Caco-2 (cell line): ENCODE data around the gene PMM2. TPM values are rescaled to one million over a fixed set of nuclear protein-coding genes. Genes with fewer than 3 reads are reported as not detected.
A peak's percentile ranks its signal among the peaks of the same experiment; 100 is the strongest.

Experiments
- BruUV-seq: library from RNA; stranded (reverse); fragments of 400-500 nt; replicated peaks from 2 replicates; lab custom pipeline; 2021; lab: Mats Ljungman, UMichigan
- CTCF ChIA-PET: fragments of 300-600 bp; sonication (Branson Sonifier 250); formaldehyde crosslinking; loops from one replicate; lab custom pipeline; 2022; ENCODE audit warnings: antibody characterized with exemption; lab: Charles Lee
- POLR2A ChIA-PET: fragments of 300-600 bp; sonication (Branson Sonifier 250); formaldehyde crosslinking; loops from one replicate; lab custom pipeline; 2022; ENCODE audit warnings: antibody characterized with exemption; lab: Charles Lee
- DNase-seq, 2 experiments: peaks; one replicate each; pipeline versions ENCODE4 v3.0.0 to v3.0.0-alpha.2; 2020 to 2022
- H3K27me3 ChIP-seq: replicated peaks from 2 replicates; pipeline ENCODE4 v1.6.0; 2011; ENCODE audit warnings: low read length; ENCODE audit not compliant: control insufficient read depth, insufficient read depth
- H3K36me3 ChIP-seq: 2 replicates; pipeline ENCODE4 v1.5.1; 2011; ENCODE audit warnings: low read length; ENCODE audit not compliant: control insufficient read depth, insufficient read depth
- H3K4me1 ChIP-seq: fragments of 250-450 bp; sonication (Bioruptor Pico); 2 replicates; pipeline ENCODE4 v1.5.1; 2020; ENCODE audit warnings: mild to moderate bottlenecking
- H3K4me3 ChIP-seq: 2 replicates; pipeline ENCODE4 v1.5.1; 2011; ENCODE audit warnings: low read depth, mild to moderate bottlenecking, control low read depth, low read length
- H3K9me3 ChIP-seq: fragments of 250-450 bp; sonication (Bioruptor Pico); 2 replicates; pipeline ENCODE4 v1.5.1; 2020; ENCODE audit warnings: mild to moderate bottlenecking, moderate library complexity
- H3K27ac Mint-ChIP-seq: one replicate; pipeline ENCODE4 v1.8.0; 2022; ENCODE audit warnings: mixed read lengths; ENCODE audit not compliant: unreplicated experiment
- H3K27me3 Mint-ChIP-seq: one replicate; pipeline ENCODE4 v1.8.0; 2022; ENCODE audit warnings: mixed read lengths; ENCODE audit not compliant: insufficient read depth, unreplicated experiment
- H3K36me3 Mint-ChIP-seq: one replicate; pipeline ENCODE4 v1.8.0; 2022; ENCODE audit warnings: mild to moderate bottlenecking, mixed read lengths; ENCODE audit not compliant: insufficient read depth, unreplicated experiment
- H3K4me1 Mint-ChIP-seq: one replicate; pipeline ENCODE4 v1.8.0; 2022; ENCODE audit warnings: low read depth, mixed read lengths; ENCODE audit not compliant: unreplicated experiment
- H3K4me3 Mint-ChIP-seq: one replicate; pipeline ENCODE4 v1.8.0; 2022; ENCODE audit warnings: mild to moderate bottlenecking, moderate library complexity, mixed read lengths; ENCODE audit not compliant: unreplicated experiment
- H3K9me3 Mint-ChIP-seq: one replicate; pipeline ENCODE4 v1.8.0; 2022; ENCODE audit warnings: mixed read lengths; ENCODE audit not compliant: unreplicated experiment
- intact Hi-C: fragments of 100-400 bp; cut with micrococcal nuclease; formaldehyde crosslinking; loops from one replicate; pipeline ENCODE4 v1.10.0; 2022; ENCODE audit not compliant: unreplicated experiment
- total RNA-seq: library from RNA; stranded (reverse); gene quantifications from 2 replicates; pipeline ENCODE4 v1.2.3, GENCODE V29; 2022
- TF ChIP-seq, protein P1 (sequence below), 2 experiments: fragments of 200-600 bp in 1 of 2; IDR thresholded peaks; 1 replicate in 1 of 2; 2 replicates in 1 of 2; pipeline versions ENCODE4 v1.5.1 to v1.8.0; 2011 to 2022; ENCODE audit warnings: antibody characterized with exemption in 1 of 2, control low read depth in 1 of 2, inconsistent platforms in 1 of 2, low read depth in 1 of 2, low read length in 1 of 2, mild to moderate bottlenecking in 1 of 2, moderate library complexity in 1 of 2; ENCODE audit not compliant: insufficient read depth in 1 of 2, severe bottlenecking in 1 of 2, unreplicated experiment in 1 of 2

PMM2 gene
- total RNA-seq, 1 experiment from 2014 or later, result 69.0 TPM

DNA sequence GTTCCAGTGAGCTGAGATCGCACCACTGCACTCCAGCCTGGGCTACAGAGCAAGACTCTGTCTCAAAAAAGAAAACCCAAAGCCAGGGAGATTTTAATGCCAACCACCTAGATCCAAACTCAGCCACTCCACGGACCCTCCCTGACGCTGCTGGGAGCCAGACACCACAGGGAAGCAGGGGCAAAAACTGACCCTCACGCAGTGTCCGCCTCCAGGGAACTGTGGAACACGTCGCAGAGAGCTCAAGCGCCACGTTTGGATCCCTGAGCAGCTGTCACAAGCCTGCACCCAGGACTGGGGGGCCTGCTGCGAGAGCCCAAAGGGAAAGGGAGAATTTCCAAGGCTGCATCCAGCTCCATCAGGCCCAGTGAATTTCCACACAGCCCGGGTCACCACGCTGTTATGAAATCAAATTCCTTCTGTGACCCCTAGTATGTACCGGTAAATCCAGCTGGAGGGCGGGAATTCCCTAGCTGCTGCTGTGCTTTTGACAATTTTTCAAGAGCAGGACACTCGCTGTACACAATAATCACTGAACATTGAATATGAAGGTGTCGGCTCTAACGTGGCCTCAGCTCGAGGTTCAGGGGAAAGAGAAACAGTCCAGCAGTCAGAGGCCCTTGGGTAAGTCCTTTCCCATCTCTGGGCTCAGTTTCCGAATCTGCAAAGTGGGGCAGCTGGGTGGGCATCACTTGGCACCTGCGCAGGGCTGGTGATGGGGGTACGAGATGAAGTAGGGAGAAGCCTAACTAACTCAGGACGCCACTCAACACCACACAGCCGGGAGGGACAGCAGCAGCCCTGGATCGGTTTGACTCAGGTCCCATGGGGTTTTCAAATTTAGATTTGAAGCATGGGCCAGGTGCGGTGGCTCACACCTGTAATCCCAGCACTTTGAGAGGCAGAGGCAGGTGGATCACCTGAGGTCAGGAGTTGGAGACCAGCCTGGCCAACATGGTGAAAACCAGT is 62.6 kb downstream of the PMM2 start:
- Histone ChIP-seq H3K36me3 (0 out of 2 replicates have a peak, but pooled peaks cover 3% of the 10 kb centered on the region), H3K27me3 (no peaks in the 10 kb centered on the region), H3K4me1 (peaks cover 51% of the 10 kb centered on the region), H3K4me3 (no peak overlapping the region), H3K9me3 (no peaks in the 10 kb centered on the region)
- POLR2A ChIA-PET, result interaction anchor here (0.6 to 1.4 kb wide), 2 partner anchors 9 to 103 kb away, joined by 7 to 13 read pairs; partner anchors contain the start of genes CARHSP1 and USP7
- Mint-ChIP-seq H3K4me3 (peak overlapping the region; percentile 53), H3K9me3 (no peaks in the 10 kb centered on the region), H3K27me3 (no peaks in the 10 kb centered on the region), H3K4me1 (peaks cover 17% of the 10 kb centered on the region), H3K27ac (peak overlapping the region; percentile 85), H3K36me3 (peaks cover 92% of the 10 kb centered on the region)
- TF ChIP-seq, protein P1, sequence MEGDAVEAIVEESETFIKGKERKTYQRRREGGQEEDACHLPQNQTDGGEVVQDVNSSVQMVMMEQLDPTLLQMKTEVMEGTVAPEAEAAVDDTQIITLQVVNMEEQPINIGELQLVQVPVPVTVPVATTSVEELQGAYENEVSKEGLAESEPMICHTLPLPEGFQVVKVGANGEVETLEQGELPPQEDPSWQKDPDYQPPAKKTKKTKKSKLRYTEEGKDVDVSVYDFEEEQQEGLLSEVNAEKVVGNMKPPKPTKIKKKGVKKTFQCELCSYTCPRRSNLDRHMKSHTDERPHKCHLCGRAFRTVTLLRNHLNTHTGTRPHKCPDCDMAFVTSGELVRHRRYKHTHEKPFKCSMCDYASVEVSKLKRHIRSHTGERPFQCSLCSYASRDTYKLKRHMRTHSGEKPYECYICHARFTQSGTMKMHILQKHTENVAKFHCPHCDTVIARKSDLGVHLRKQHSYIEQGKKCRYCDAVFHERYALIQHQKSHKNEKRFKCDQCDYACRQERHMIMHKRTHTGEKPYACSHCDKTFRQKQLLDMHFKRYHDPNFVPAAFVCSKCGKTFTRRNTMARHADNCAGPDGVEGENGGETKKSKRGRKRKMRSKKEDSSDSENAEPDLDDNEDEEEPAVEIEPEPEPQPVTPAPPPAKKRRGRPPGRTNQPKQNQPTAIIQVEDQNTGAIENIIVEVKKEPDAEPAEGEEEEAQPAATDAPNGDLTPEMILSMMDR (IDR thresholded peaks at IDR 0.05; ENCODE audit: insufficient read depth in 1 of 2, low read depth in 1 of 2, low read length in 1 of 2, severe bottlenecking in 1 of 2, unreplicated experiment in 1 of 2), result no peak
- no TSS peak for BruUV-seq
- intact Hi-C loops, result loop anchor here (5.0 kb wide), 1 partner anchor 183 kb away; no protein-coding TSS in a partner anchor
- DNase-seq, result peak; percentile 76 to 78
- CTCF ChIA-PET, result interaction anchor here (0.5 to 1.2 kb wide), 3 partner anchors 8 to 687 kb away, joined by 3 to 7 read pairs (median 3); partner anchors contain the start of gene CARHSP1

DNA sequence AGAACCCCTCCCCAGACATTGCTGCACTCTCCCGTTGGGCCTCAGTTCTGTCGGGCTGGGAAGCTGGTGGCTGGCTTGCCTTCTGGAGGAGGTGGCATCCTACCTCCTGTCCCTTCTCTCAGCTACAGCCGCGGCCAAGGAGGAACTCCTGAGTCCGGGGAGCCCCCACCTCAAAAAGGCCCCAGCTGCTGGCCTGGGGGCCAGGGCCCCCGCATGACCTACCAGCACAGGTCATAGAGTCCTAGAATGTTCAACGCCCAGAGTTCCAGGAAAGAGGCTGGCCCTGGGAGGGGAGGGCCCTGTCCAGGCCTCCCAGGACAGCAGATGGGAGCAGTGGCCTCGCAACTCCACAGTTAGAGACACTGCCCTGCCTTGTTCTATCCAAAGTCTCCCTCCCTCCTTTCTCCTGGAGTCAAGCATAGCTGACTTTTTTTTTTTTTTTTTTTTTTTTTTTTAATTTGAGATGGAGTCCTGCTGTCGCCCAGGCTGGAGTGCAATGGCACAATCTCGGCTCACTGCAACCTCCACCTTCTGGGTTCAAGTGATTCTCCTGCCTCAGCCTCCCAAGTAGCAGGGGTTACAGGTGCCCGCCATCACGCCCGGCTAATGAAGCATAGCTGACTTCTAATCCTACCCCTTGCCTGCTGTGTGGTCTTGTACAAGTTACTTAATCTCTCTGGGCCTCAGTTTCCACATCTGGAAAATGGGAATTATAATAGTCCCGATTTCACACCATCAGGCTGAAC is 64.1 kb downstream of the PMM2 start:
- ChIA-PET CTCF (interaction anchor here (1.1 kb wide), 1 partner anchor 18 kb away, joined by 4 read pairs; no protein-coding TSS in a partner anchor), POLR2A (no interaction called here)
- Mint-ChIP-seq H3K36me3 (peaks cover 84% of the 10 kb centered on the region), H3K27me3 (no peaks in the 10 kb centered on the region), H3K27ac (peak overlapping the region; percentile 83), H3K9me3 (no peaks in the 10 kb centered on the region), H3K4me3 (peak overlapping the region; percentile 31), H3K4me1 (peaks cover 22% of the 10 kb centered on the region)
- DNase-seq, result peak in 1 of 2 experiments; percentile 20
- H3K27me3 ChIP-seq, result no peaks in the 10 kb centered on the region
- H3K9me3 ChIP-seq, result no peaks in the 10 kb centered on the region
- TF ChIP-seq, protein P1 (IDR thresholded peaks at IDR 0.05; ENCODE audit: insufficient read depth in 1 of 2, low read depth in 1 of 2, low read length in 1 of 2, severe bottlenecking in 1 of 2, unreplicated experiment in 1 of 2), result no peak
- H3K36me3 ChIP-seq, result no peaks in the 10 kb centered on the region
- H3K4me1 ChIP-seq, result peaks cover 62% of the 10 kb centered on the region
- BruUV-seq, result no TSS peak
- H3K4me3 ChIP-seq, result no peak overlapping the region
- intact Hi-C loops, result loop anchor here (5.0 kb wide), 1 partner anchor 184 kb away; no protein-coding TSS in a partner anchor
